ENCODE results near the gene NHEJ1.

NHEJ1 gene

GRCh38 chr2:219112651-219113338 is 47.8 kb downstream of the NHEJ1 start:
- no peak overlapping the region for H3K4me3 ChIP-seq (ENCODE audit: control insufficient read depth, low read depth, low read length)
- DNase-seq (ENCODE audit: low read depth): no peak
- no peak for TF ChIP-seq CTCF (conservative IDR thresholded peaks at IDR 0.05; ENCODE audit: control insufficient read depth, insufficient read depth, low read depth, low read length)

GRCh38 chr2:219112062-219112406 is 48.6 kb downstream of the NHEJ1 start:
- no peak for TF ChIP-seq CTCF (conservative IDR thresholded peaks at IDR 0.05; ENCODE audit: control insufficient read depth, insufficient read depth, low read depth, low read length)
- DNase-seq (ENCODE audit: low read depth): no peak
- H3K4me3 ChIP-seq (ENCODE audit: control insufficient read depth, low read depth, low read length): no peak overlapping the region

GRCh38 chr2:219111375-219112061 is 49.1 kb downstream of the NHEJ1 start:
- no peak for DNase-seq (ENCODE audit: low read depth)
- no peak for TF ChIP-seq CTCF (conservative IDR thresholded peaks at IDR 0.05; ENCODE audit: control insufficient read depth, insufficient read depth, low read depth, low read length)
- no peak overlapping the region for H3K4me3 ChIP-seq (ENCODE audit: control insufficient read depth, low read depth, low read length)

- no peak for DNase-seq (ENCODE audit: low read depth)
- no peak for TF ChIP-seq CTCF (conservative IDR thresholded peaks at IDR 0.05; ENCODE audit: control insufficient read depth, insufficient read depth, low read depth, low read length)
- no peak overlapping the region for H3K4me3 ChIP-seq (ENCODE audit: control insufficient read depth, low read depth, low read length)
Measured at GRCh38 chr2:219109471-219109870, 51.1 kb downstream of the NHEJ1 start.

- TF ChIP-seq CTCF (conservative IDR thresholded peaks at IDR 0.05; ENCODE audit: control insufficient read depth, insufficient read depth, low read depth, low read length): no peak
- no peak for DNase-seq (ENCODE audit: low read depth)
- H3K4me3 ChIP-seq (ENCODE audit: control insufficient read depth, low read depth, low read length): no peak overlapping the region
Measured at GRCh38 chr2:219107758-219108157, 52.9 kb downstream of the NHEJ1 start.

- H3K4me3 ChIP-seq (ENCODE audit: control insufficient read depth, low read depth, low read length): no peak overlapping the region
- no peak for TF ChIP-seq CTCF (conservative IDR thresholded peaks at IDR 0.05; ENCODE audit: control insufficient read depth, insufficient read depth, low read depth, low read length)
- DNase-seq (ENCODE audit: low read depth): no peak
Measured at GRCh38 chr2:219106251-219106650, 54.4 kb downstream of the NHEJ1 start.

Measured in fibroblast of mammary gland (primary cell).